ENCODE results near the gene MPV17L.
"Not testable (repeated sequence)": the region's sequence is repeated elsewhere in the genome, so short reads cannot be mapped to it uniquely, and the experiment has no call there.

DNA sequence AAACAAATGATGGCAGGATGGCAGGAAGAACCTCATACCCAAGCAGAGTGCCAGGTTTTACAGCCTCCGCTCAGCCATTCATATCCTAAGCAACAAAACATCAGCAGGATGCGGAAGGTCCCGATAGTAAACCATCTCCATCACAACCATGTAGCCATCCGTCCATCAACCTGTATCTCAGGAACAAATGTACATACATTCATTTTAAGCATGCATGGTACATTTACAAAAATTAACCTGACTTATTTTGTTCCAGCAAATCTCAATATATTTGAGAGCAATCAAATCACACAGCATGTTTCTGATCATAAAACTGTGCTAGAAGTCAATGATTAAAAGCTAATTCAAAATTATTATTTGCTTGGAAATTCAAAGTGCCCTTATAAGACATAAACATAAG, 17.4 kb upstream of the MPV17L start, which contains the start of gene NPIPA5:
- TF ChIP-seq POLR2AphosphoS5 (IDR thresholded peaks at IDR 0.05; ENCODE audit: borderline replicate concordance, low read depth, low read length); EZH2 (IDR thresholded peaks at IDR 0.05); FOXP2 (optimal IDR thresholded peaks at IDR 0.05; ENCODE audit: control extremely low read depth, extremely low read length, insufficient read depth): not testable (repeated sequence)

Measured in SK-N-MC (cell line).